Activated CD8-positive, alpha-beta T cell treated with anti-CD3 and anti-CD28 coated beads, Interleukin-2, amount 10 ng/mL, durations not matched to agents 7 days and 5 days (primary cell): ENCODE data around the gene RXYLT1. TPM values are rescaled to one million over a fixed set of nuclear protein-coding genes. Genes with fewer than 3 reads are reported as not detected.

Experiments used
- ATAC-seq: fragments of 150-1000 bp; cut with Tn5 transposase; one replicate; pipeline ENCODE4 v1.10.0; 2021; ENCODE audit warnings: moderate library complexity
- CTCF ChIA-PET: fragments of 350-600 bp; sonication (Branson Sonifier 250); formaldehyde crosslinking; loops from one replicate; lab custom pipeline; 2021; ENCODE audit warnings: antibody characterized with exemption; lab: Charles Lee
- POLR2A ChIA-PET: fragments of 350-600 bp; sonication (Branson Sonifier 250); formaldehyde crosslinking; loops from one replicate; lab custom pipeline; 2021; ENCODE audit warnings: antibody characterized with exemption; lab: Charles Lee
- DNase-seq: peaks from one replicate; pipeline ENCODE4 v3.0.0-alpha.2; 2020
- H3K27ac Mint-ChIP-seq: one replicate; pipeline ENCODE4 v1.8.0; 2021; ENCODE audit warnings: mild to moderate bottlenecking, mixed read lengths
- H3K27me3 Mint-ChIP-seq: one replicate; pipeline ENCODE4 v1.8.0; 2021; ENCODE audit warnings: low read depth, mixed read lengths
- H3K36me3 Mint-ChIP-seq: one replicate; pipeline ENCODE4 v1.8.0; 2021; ENCODE audit warnings: low read depth, mixed read lengths
- H3K4me1 Mint-ChIP-seq: one replicate; pipeline ENCODE4 v1.8.0; 2021; ENCODE audit warnings: low read depth, mixed read lengths
- H3K4me3 Mint-ChIP-seq: one replicate; pipeline ENCODE4 v1.8.0; 2021; ENCODE audit warnings: mild to moderate bottlenecking, mixed read lengths
- H3K9me3 Mint-ChIP-seq: one replicate; pipeline ENCODE4 v1.8.0; 2022; ENCODE audit warnings: mixed read lengths; ENCODE audit not compliant: insufficient read depth
- total RNA-seq, 2 experiments: library from RNA; stranded (reverse); gene quantifications; one replicate each; pipeline ENCODE4 v1.2.3, GENCODE V29; 2021

The RXYLT1 gene
- total RNA-seq, 2 experiments from 2014 or later = 11.8 to 12.8 TPM

DNA sequence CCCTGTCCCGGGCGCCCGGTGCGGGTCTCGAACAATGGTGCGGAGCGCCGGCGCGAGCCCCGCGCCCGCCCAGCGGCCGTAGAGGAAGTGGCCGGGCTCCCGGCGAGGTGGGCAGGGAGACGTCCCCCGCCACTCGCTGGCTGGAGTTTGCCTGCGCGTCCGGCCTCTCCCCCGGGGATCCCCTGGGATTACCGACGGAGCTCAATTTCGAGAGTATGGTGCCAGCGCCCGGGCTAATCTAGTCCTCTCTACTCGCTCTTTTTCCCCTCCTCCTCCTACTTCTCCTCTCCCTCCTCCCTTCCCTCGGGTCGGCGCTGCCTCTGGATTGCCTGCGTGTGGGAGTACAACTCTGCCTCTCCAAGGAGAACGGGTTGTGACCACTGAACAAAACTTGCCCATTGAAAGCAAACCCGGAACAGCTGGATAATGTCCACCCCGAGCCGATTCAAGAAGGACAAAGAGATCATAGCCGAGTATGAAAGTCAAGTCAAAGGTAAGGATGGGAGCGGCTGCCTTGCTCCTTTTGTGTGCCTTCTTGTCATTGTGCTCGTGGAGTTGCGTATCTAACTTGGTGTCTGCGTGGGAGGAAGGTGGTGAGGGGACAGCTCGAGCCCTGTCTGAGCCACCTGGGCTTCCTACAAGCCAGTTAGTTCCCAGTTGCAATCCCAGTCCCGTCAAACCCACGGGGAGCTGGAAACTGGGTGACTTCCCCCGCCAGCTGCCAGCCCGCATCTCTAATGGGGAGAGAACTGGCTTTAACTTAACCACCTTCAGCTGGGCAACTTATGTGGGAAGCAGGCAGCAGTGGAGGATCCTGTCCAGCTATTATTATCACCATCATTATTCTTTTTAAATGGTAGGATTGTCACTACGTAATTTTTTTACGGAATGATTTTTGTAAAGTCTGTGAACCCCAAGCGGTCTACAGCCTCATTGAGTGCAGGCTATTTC, 65.0 kb downstream of the RXYLT1 start, which contains the start of gene SRGAP1:
Gene SRGAP1, plus strand, starts transcription at position 310 of the 951 bp plus-strand sequence. Its CDS starts 117 bp downstream, at position 427.
- H3K27me3 Mint-ChIP-seq = peaks cover 37% of the 10 kb centered on the region
- CTCF ChIA-PET = interaction anchor here (0.6 to 1.9 kb wide), 14 partner anchors 9 to 1389 kb away, joined by 3 to 19 read pairs (median 4); partner anchors contain the start of gene KICS2
- H3K36me3 Mint-ChIP-seq = no peaks in the 10 kb centered on the region
- no peak within 1 kb of the TSS for H3K27ac Mint-ChIP-seq
- POLR2A ChIA-PET = no interaction called here
- ATAC-seq = peak; percentile 7
- H3K9me3 Mint-ChIP-seq = no peaks in the 10 kb centered on the region
- DNase-seq = peak; percentile 22
- peak within 1 kb of the TSS; percentile 84 for H3K4me3 Mint-ChIP-seq
- H3K4me1 Mint-ChIP-seq = peaks cover 8% of the 10 kb centered on the region

DNA sequence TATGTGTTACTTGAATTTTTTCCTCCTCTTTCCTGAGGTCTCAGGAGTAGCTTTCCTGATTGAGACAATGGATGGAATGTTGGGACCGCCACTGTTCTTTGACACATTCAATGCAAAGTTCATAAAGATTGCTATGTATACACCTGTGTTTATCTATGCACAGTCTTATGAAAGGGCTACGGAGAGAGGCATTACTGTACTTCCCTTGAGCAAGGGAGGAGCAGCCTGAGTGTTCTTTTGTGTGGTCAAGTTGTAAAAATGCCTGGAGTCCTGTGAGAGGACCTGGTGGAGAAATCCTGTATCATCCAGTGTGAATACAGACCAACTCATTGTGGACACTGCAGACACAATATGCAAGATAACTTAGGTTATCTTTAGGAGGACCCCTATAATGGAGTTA, 66.0 kb downstream of the RXYLT1 start:
- POLR2A ChIA-PET = no interaction called here
- ATAC-seq (no peak), DNase-seq (no peak)
- peaks cover 37% of the 10 kb centered on the region for H3K27me3 Mint-ChIP-seq
- peaks cover 8% of the 10 kb centered on the region for H3K4me1 Mint-ChIP-seq
- H3K4me3 Mint-ChIP-seq = no peak overlapping the region
- CTCF ChIA-PET = interaction anchor here (1.7 kb wide), 1 partner anchor 8 kb away, joined by 7 read pairs; no protein-coding TSS in a partner anchor
- no peaks in the 10 kb centered on the region for H3K9me3 Mint-ChIP-seq
- no peaks in the 10 kb centered on the region for H3K36me3 Mint-ChIP-seq
- H3K27ac Mint-ChIP-seq = no peak overlapping the region

DNA sequence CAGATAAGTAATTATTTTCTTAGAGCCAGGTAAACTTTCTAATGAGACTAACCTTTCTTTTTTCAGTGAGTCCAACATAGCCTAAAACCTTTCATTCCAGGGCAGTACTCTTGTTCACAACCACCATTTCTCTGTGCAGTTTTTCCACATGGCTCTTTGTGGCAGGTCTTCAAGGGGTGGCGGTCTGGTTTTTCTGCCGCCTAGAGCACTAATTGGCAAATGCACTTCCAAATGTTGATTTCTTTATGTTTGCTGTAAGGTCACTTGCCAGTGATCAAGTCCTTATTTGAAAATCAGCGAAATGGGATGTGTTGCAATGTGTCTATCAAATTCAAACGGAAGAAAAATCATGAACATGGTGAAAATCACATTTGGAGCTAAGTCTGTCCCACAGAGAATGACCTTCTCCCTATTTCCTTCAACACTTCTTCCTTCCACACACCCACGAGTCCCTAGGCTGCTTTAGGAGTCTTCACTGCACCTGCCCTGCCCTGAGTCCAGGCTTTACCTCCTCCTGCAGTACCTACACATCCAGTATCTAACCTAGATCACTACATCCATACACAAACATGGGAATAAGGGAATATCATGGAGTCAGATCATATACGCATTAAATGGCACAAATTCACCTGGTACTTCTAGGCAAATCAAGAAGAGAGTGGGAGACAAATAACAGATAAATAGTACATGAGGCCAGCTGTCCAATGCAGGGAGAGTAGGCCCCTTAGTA, 66.7 kb downstream of the RXYLT1 start:
- no peaks in the 10 kb centered on the region for H3K9me3 Mint-ChIP-seq
- ChIA-PET POLR2A (no interaction called here), CTCF (no interaction called here)
- H3K4me1 Mint-ChIP-seq = peaks cover 8% of the 10 kb centered on the region
- H3K27me3 Mint-ChIP-seq = peaks cover 34% of the 10 kb centered on the region
- ATAC-seq = no peak
- no peak for DNase-seq
- no peak overlapping the region for H3K4me3 Mint-ChIP-seq
- H3K36me3 Mint-ChIP-seq = no peaks in the 10 kb centered on the region
- no peak overlapping the region for H3K27ac Mint-ChIP-seq

DNA sequence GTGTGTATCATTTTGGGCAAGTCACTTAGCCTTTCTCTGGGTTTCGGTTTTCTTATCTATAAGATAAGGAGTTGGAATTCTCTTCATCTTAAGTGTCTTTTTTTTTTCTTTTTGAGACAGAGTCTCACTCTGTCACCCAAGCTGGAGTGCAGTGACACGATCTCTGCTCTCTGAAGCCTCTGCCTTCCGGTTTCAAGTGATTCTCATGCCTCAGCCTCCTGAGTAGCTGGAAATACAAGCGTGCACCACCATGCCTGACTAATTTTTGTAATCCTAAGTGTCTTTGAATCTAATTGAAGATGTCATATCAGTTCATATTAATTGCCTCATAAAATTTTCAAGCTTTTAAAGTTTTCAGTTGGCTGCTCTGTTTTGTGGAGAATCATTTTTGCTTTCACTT, 68.7 kb downstream of the RXYLT1 start:
- no peak for ATAC-seq
- H3K4me1 Mint-ChIP-seq = peaks cover 5% of the 10 kb centered on the region
- no peak overlapping the region for H3K27ac Mint-ChIP-seq
- no peaks in the 10 kb centered on the region for H3K36me3 Mint-ChIP-seq
- no peak overlapping the region for H3K4me3 Mint-ChIP-seq
- H3K27me3 Mint-ChIP-seq = peaks cover 28% of the 10 kb centered on the region
- ChIA-PET POLR2A (no interaction called here), CTCF (no interaction called here)
- H3K9me3 Mint-ChIP-seq = no peaks in the 10 kb centered on the region
- DNase-seq = no peak

GRCh38 chr12:63849106-63849620, 69.5 kb downstream of the RXYLT1 start:
- Mint-ChIP-seq H3K4me3 (no peak overlapping the region), H3K27me3 (peaks cover 28% of the 10 kb centered on the region), H3K27ac (no peak overlapping the region), H3K4me1 (peaks cover 5% of the 10 kb centered on the region), H3K9me3 (no peaks in the 10 kb centered on the region), H3K36me3 (no peaks in the 10 kb centered on the region)
- DNase-seq (no peak), ATAC-seq (no peak)
- POLR2A ChIA-PET = no interaction called here
- CTCF ChIA-PET = no interaction called here

- no peaks in the 10 kb centered on the region for H3K36me3 Mint-ChIP-seq
- CTCF ChIA-PET = no interaction called here
- DNase-seq (no peak), ATAC-seq (no peak)
- POLR2A ChIA-PET = no interaction called here
- H3K27ac Mint-ChIP-seq = no peak overlapping the region
- H3K27me3 Mint-ChIP-seq = peaks cover 26% of the 10 kb centered on the region
- no peaks in the 10 kb centered on the region for H3K9me3 Mint-ChIP-seq
- H3K4me1 Mint-ChIP-seq = peaks cover 3% of the 10 kb centered on the region
- no peak overlapping the region for H3K4me3 Mint-ChIP-seq
Measured at GRCh38 chr12:63849641-63850040, 69.9 kb downstream of the RXYLT1 start.

DNA sequence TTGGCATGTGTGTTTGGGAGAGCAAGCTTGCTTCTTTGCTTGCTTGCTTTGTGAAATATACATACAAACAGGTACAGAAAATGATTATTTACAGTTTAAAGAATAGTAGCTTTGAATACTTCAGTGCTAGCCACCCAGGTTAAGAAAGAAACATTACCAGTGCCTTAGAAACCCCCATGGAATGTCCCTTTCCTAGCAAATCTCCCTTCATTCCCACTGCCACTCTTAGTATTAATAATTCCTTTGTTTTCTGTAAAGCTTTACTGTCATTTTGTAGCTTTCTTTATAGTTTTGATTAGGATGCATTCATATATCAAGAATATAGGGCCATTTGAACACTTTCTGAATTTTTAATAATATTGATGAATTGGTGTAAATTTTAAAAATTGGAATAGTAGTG, 74.3 kb downstream of the RXYLT1 start:
- ATAC-seq (no peak), DNase-seq (no peak)
- Mint-ChIP-seq H3K9me3 (no peaks in the 10 kb centered on the region), H3K36me3 (no peaks in the 10 kb centered on the region), H3K4me1 (no peaks in the 10 kb centered on the region), H3K4me3 (no peak overlapping the region), H3K27me3 (no peaks in the 10 kb centered on the region), H3K27ac (no peak overlapping the region)
- ChIA-PET CTCF (interaction anchor here (1.0 kb wide), 1 partner anchor 9 kb away, joined by 7 read pairs; the partner anchor contains the start of gene SRGAP1), POLR2A (no interaction called here)

- no peak overlapping the region for H3K4me3 Mint-ChIP-seq
- no peak for ATAC-seq
- H3K27ac Mint-ChIP-seq = no peak overlapping the region
- CTCF ChIA-PET = interaction anchor here (0.7 to 1.5 kb wide), 2 partner anchors 11 to 196 kb away, joined by 3 read pairs; partner anchors contain the start of gene SRGAP1
- DNase-seq = no peak
- H3K27me3 Mint-ChIP-seq = no peaks in the 10 kb centered on the region
- no peaks in the 10 kb centered on the region for H3K9me3 Mint-ChIP-seq
- no peaks in the 10 kb centered on the region for H3K4me1 Mint-ChIP-seq
- no peaks in the 10 kb centered on the region for H3K36me3 Mint-ChIP-seq
- POLR2A ChIA-PET = no interaction called here
Measured at GRCh38 chr12:63855299-63855698, 75.6 kb downstream of the RXYLT1 start.

- ATAC-seq = no peak
- Mint-ChIP-seq H3K27ac (no peak overlapping the region), H3K27me3 (no peaks in the 10 kb centered on the region), H3K4me3 (no peak overlapping the region), H3K9me3 (no peaks in the 10 kb centered on the region), H3K36me3 (no peaks in the 10 kb centered on the region), H3K4me1 (no peaks in the 10 kb centered on the region)
- no peak for DNase-seq
- ChIA-PET CTCF (no interaction called here), POLR2A (no interaction called here)
Measured at GRCh38 chr12:63857771-63858670, 78.3 kb downstream of the RXYLT1 start.
